HL-60 (cell line): Measurements from ENCODE around the gene NOS1.

Source experiments
- DNase-seq, 2 experiments: peaks; one replicate each; pipeline ENCODE4 v3.0.0-alpha.2; 2010 to 2020; ENCODE audit warnings: low read depth in 1 of 2, low spot score in 1 of 2
- H3K27ac ChIP-seq: fragments of 250-450 bp; sonication (Bioruptor Pico); replicated peaks from 2 replicates; pipeline ENCODE4 v1.5.1; 2020; ENCODE audit warnings: mild to moderate bottlenecking, moderate library complexity
- H3K27me3 ChIP-seq: fragments of 250-450 bp; sonication (Bioruptor Pico); 2 replicates; pipeline ENCODE4 v1.5.1; 2021; ENCODE audit warnings: mild to moderate bottlenecking, moderate library complexity; ENCODE audit not compliant: insufficient read depth, poor library complexity, severe bottlenecking
- H3K4me3 ChIP-seq: replicated peaks from 2 replicates; pipeline ENCODE4 v1.5.1; 2011; ENCODE audit warnings: mild to moderate bottlenecking, control low read depth, low read length; ENCODE audit not compliant: insufficient read depth
- GABPA ChIP-seq: IDR thresholded peaks from 2 replicates; pipeline ENCODE4 v1.6.1; 2012; ENCODE audit warnings: low read depth
- POLR2AphosphoS5 ChIP-seq: IDR thresholded peaks from 2 replicates; pipeline ENCODE4 v1.6.1; 2012; ENCODE audit warnings: low read depth
- SPI1 ChIP-seq: IDR thresholded peaks from 2 replicates; pipeline ENCODE4 v1.6.1; 2012; ENCODE audit warnings: low read depth, mild to moderate bottlenecking, borderline replicate concordance
- TF ChIP-seq, protein P1 (sequence below): IDR thresholded peaks from 2 replicates; pipeline ENCODE4 v1.6.1; 2012; ENCODE audit warnings: low read depth; ENCODE audit not compliant: insufficient replicate concordance
- TF ChIP-seq, protein P2 (sequence below): IDR thresholded peaks from one replicate; pipeline ENCODE4 v1.5.1; 2011; ENCODE audit warnings: low read length, control low read depth, inconsistent platforms; ENCODE audit not compliant: insufficient read depth

Gene NOS1

DNA sequence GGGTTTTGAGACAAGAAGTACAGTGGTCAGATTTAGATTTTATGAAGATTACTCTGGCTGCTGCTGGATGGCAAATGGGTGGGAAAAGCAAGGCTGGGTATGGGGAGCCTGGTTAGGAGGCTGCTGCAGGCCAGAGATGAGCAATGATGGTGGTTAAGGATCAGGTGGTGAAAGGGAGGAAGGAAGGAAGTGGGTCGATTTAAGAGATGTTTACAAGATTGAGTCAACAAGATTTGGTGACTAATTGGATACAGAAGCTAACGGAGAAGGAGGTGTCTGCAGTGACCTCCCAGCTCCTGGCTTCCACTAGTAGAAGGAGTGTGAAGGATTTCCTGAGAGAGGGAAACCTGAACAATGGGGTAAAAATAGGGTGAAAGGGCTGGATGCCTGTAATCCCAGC lies 18.7 kb downstream of the NOS1 start:
- Histone ChIP-seq H3K4me3 (no peak overlapping the region), H3K27me3 (no peaks in the 10 kb centered on the region), H3K27ac (no peak overlapping the region)
- TF ChIP-seq SPI1 (no peak), POLR2AphosphoS5 (no peak), GABPA (no peak)
- TF ChIP-seq, protein P1, sequence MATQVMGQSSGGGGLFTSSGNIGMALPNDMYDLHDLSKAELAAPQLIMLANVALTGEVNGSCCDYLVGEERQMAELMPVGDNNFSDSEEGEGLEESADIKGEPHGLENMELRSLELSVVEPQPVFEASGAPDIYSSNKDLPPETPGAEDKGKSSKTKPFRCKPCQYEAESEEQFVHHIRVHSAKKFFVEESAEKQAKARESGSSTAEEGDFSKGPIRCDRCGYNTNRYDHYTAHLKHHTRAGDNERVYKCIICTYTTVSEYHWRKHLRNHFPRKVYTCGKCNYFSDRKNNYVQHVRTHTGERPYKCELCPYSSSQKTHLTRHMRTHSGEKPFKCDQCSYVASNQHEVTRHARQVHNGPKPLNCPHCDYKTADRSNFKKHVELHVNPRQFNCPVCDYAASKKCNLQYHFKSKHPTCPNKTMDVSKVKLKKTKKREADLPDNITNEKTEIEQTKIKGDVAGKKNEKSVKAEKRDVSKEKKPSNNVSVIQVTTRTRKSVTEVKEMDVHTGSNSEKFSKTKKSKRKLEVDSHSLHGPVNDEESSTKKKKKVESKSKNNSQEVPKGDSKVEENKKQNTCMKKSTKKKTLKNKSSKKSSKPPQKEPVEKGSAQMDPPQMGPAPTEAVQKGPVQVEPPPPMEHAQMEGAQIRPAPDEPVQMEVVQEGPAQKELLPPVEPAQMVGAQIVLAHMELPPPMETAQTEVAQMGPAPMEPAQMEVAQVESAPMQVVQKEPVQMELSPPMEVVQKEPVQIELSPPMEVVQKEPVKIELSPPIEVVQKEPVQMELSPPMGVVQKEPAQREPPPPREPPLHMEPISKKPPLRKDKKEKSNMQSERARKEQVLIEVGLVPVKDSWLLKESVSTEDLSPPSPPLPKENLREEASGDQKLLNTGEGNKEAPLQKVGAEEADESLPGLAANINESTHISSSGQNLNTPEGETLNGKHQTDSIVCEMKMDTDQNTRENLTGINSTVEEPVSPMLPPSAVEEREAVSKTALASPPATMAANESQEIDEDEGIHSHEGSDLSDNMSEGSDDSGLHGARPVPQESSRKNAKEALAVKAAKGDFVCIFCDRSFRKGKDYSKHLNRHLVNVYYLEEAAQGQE, result no peak
- TF ChIP-seq, protein P2, sequence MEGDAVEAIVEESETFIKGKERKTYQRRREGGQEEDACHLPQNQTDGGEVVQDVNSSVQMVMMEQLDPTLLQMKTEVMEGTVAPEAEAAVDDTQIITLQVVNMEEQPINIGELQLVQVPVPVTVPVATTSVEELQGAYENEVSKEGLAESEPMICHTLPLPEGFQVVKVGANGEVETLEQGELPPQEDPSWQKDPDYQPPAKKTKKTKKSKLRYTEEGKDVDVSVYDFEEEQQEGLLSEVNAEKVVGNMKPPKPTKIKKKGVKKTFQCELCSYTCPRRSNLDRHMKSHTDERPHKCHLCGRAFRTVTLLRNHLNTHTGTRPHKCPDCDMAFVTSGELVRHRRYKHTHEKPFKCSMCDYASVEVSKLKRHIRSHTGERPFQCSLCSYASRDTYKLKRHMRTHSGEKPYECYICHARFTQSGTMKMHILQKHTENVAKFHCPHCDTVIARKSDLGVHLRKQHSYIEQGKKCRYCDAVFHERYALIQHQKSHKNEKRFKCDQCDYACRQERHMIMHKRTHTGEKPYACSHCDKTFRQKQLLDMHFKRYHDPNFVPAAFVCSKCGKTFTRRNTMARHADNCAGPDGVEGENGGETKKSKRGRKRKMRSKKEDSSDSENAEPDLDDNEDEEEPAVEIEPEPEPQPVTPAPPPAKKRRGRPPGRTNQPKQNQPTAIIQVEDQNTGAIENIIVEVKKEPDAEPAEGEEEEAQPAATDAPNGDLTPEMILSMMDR, result no peak
- no peak for DNase-seq

DNA sequence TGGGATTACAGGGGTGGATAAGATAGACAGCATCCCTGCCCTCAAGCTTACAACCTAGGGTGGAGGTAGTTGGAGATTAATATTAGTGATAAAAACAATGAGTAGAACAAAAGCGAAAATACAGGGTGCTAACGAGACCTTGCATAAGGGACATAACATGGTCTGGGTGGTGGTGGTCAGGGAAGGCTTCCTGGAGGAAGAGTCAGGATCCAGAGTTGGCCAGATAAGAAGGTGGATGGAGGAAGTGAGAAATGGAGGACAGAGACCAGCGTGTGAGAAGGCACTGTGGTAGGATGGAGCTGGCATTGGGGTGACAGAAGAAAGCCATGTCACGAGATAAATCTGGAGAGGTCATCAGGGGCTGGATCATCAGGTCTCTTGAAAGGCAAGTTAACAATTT lies 19.2 kb downstream of the NOS1 start:
- no peak overlapping the region for H3K4me3 ChIP-seq
- DNase-seq, result no peak
- TF ChIP-seq, protein P2, result no peak
- TF ChIP-seq, protein P1, result no peak
- TF ChIP-seq GABPA (no peak), SPI1 (no peak)
- H3K27ac ChIP-seq, result no peak overlapping the region
- H3K27me3 ChIP-seq, result no peaks in the 10 kb centered on the region

DNA sequence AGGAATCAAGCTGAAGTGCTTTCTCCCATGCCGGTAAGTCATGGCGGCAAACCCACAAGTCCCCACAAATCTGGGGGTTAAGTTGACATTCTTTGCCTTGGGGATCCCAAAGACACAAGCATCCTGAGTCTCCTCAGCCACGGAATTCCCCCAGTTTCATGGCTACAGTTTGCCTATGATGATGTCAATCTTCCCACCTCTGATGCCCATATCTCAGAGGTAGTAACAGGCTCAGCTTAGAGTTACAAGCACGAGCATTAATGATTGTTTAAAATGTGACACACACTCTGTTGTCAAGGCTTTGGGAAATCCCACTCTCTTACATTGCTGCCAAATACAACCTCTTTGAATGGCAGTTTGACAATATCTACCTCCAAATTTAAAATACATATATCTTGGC lies 22.3 kb downstream of the NOS1 start:
- Histone ChIP-seq H3K27ac (no peak overlapping the region), H3K27me3 (peaks cover 8% of the 10 kb centered on the region), H3K4me3 (no peak overlapping the region)
- no peak for DNase-seq
- TF ChIP-seq, protein P2, result no peak

DNA sequence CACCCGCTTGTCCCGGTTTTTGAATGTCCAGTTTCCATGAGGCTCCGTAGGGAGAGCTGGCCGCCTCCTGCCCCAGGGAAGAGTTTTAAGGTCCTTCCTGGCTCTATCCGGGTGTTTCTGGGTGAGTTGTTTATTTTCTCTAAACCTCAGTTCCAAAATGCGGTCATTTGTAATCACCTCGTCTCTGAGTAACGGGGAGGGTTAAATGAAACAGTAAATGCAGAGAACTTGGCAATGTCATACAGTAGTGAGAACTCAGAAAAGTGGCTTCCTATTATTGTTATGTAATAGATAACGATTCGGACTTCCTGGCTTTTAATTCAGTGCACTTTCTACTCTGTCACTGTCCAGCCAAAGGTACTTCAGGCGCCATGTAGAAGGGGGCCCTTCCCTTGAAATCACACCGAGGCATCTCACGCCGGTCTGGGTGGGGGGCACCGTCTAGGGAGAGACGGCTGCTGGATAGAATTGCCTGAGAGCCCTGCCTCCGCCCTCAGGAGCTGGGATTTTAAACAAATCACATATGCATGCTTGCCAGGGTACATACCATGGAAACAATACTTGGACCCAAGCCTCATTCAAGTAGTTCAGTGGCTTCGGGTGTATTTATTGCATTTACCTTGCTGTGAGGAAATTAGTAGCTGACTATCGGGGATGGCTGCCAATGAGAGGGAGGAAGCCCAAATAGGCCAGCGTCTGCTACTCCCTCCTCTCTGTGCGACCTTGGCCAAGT lies 26.4 kb downstream of the NOS1 start:
- DNase-seq, result no peak
- TF ChIP-seq, protein P1, result no peak
- TF ChIP-seq GABPA, result no peak
- TF ChIP-seq, protein P2, result no peak
- Histone ChIP-seq H3K4me3 (no peak overlapping the region), H3K27me3 (peaks cover 13% of the 10 kb centered on the region), H3K27ac (no peak overlapping the region)
